ENCODE data around the gene EMD. TPM values are rescaled to one million over a fixed set of nuclear protein-coding genes. Genes with fewer than 3 reads are reported as not detected.
"Not testable (repeated sequence)": the region's sequence is repeated elsewhere in the genome, so short reads cannot be mapped to it uniquely, and the experiment has no call there.

The EMD gene
- total and polyA plus RNA-seq, 2 donors (not counting 1 experiment from before 2014, with no cell fraction given): 26.4 to 72.1 TPM

DNA sequence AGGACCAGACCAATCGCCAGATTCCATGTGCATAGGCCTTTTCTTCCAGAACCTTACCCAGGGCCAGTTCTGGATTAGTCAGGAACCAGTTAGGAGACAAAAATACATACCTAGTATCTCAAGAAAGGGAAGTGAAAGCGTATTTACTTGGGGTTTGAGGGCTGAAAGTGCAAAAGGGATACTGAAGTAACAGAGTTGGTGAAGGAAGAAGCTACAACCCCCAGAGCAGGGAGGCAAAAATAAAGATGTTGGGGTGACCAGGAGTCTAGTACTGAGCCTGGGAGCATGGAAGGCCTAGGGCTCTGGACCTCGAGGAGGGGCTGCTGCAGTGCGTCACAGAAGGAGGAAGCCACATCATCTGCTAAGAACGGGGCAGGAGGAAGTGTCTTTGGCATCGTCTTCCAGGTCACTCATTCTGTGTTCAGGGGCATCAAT is 45.2 kb upstream of the EMD start:
- DNase-seq (ENCODE audit: low read depth in 2 of 2): no peak
- H2AFZ ChIP-seq (ENCODE audit: low read length): no peak overlapping the region

DNA sequence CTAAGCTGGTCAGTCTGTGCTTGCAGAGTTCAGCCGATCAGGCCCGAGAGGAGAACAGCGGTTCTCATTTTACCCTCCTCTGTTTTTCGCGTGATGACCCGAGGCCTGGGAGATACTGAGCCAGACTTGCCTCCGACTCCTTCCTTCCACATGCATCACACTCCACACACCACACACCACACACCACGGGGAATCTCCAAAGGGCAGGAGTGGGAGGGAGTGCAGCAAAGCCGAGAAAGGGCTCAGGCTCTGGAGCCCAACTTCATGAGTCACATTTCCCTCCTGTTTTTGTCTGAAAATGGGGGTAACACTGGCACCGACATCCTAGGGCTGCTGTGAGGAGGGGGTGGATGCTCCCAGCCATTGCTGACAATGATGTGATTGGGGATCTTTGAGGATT is 44.6 kb upstream of the EMD start:
- H3K36me3 ChIP-seq (ENCODE audit: control insufficient read depth, insufficient read depth, low read length): no peaks in the 10 kb centered on the region
- no peak overlapping the region for H3K4me2 ChIP-seq (ENCODE audit: extremely low read depth, insufficient read depth, low read length)
- no peak overlapping the region for H3K27ac ChIP-seq (ENCODE audit: insufficient read depth, low read length)
- no peaks in the 10 kb centered on the region for H3K79me2 ChIP-seq (ENCODE audit: control insufficient read depth, insufficient read depth, low read length)
- H3K9me3 ChIP-seq (ENCODE audit: control insufficient read depth, insufficient read depth, low read depth, low read length): no peaks in the 10 kb centered on the region
- H3K4me1 ChIP-seq (ENCODE audit: control insufficient read depth, extremely low read depth, insufficient read depth, low read length): no peaks in the 10 kb centered on the region
- no peak overlapping the region for H3K4me3 ChIP-seq (replicated peaks in 1 of 4; ENCODE audit: control extremely low read depth in 1 of 4, insufficient read depth in 1 of 4, low read depth in 3 of 4, low read length in 4 of 4)
- no peaks in the 10 kb centered on the region for H4K20me1 ChIP-seq (ENCODE audit: control insufficient read depth, extremely low read depth, insufficient read depth, low read length)
- H3K27me3 ChIP-seq (ENCODE audit: control insufficient read depth, insufficient read depth, low read length): peaks cover 2% of the 10 kb centered on the region
- no peak overlapping the region for H2AFZ ChIP-seq (ENCODE audit: low read length)
- TF ChIP-seq, protein P1, sequence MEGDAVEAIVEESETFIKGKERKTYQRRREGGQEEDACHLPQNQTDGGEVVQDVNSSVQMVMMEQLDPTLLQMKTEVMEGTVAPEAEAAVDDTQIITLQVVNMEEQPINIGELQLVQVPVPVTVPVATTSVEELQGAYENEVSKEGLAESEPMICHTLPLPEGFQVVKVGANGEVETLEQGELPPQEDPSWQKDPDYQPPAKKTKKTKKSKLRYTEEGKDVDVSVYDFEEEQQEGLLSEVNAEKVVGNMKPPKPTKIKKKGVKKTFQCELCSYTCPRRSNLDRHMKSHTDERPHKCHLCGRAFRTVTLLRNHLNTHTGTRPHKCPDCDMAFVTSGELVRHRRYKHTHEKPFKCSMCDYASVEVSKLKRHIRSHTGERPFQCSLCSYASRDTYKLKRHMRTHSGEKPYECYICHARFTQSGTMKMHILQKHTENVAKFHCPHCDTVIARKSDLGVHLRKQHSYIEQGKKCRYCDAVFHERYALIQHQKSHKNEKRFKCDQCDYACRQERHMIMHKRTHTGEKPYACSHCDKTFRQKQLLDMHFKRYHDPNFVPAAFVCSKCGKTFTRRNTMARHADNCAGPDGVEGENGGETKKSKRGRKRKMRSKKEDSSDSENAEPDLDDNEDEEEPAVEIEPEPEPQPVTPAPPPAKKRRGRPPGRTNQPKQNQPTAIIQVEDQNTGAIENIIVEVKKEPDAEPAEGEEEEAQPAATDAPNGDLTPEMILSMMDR (conservative IDR thresholded peaks at IDR 0.05 in 1 of 2, IDR thresholded peaks at IDR 0.05 in 1 of 2; ENCODE audit: low read depth in 1 of 2, low read length in 2 of 2): no peak
- TF ChIP-seq EZH2 (IDR thresholded peaks at IDR 0.05; ENCODE audit: low read length, missing control alignments): no peak
- no peak overlapping the region for H3K9ac ChIP-seq (ENCODE audit: insufficient read depth, low read length)
- DNase-seq (ENCODE audit: low read depth in 2 of 2): no peak

More for the DNA sequence above, 45.2 kb upstream of the EMD start:
- Histone ChIP-seq H3K27ac (ENCODE audit: insufficient read depth, low read length) (no peak overlapping the region), H4K20me1 (ENCODE audit: control insufficient read depth, extremely low read depth, insufficient read depth, low read length) (no peaks in the 10 kb centered on the region), H3K9me3 (ENCODE audit: control insufficient read depth, insufficient read depth, low read depth, low read length) (no peaks in the 10 kb centered on the region), H3K4me1 (ENCODE audit: control insufficient read depth, extremely low read depth, insufficient read depth, low read length) (no peaks in the 10 kb centered on the region), H3K4me2 (ENCODE audit: extremely low read depth, insufficient read depth, low read length) (no peak overlapping the region), H3K9ac (ENCODE audit: insufficient read depth, low read length) (no peak overlapping the region), H3K36me3 (ENCODE audit: control insufficient read depth, insufficient read depth, low read length) (no peaks in the 10 kb centered on the region), H3K79me2 (ENCODE audit: control insufficient read depth, insufficient read depth, low read length) (no peaks in the 10 kb centered on the region), H3K27me3 (ENCODE audit: control insufficient read depth, insufficient read depth, low read length) (peaks cover 2% of the 10 kb centered on the region), H3K4me3 (replicated peaks in 1 of 4; ENCODE audit: control extremely low read depth in 1 of 4, insufficient read depth in 1 of 4, low read depth in 3 of 4, low read length in 4 of 4) (no peak overlapping the region)
- no peak for TF ChIP-seq EZH2 (IDR thresholded peaks at IDR 0.05; ENCODE audit: low read length, missing control alignments)
- TF ChIP-seq, protein P1 (conservative IDR thresholded peaks at IDR 0.05 in 1 of 2, IDR thresholded peaks at IDR 0.05 in 1 of 2; ENCODE audit: low read depth in 1 of 2, low read length in 2 of 2): no peak

DNA sequence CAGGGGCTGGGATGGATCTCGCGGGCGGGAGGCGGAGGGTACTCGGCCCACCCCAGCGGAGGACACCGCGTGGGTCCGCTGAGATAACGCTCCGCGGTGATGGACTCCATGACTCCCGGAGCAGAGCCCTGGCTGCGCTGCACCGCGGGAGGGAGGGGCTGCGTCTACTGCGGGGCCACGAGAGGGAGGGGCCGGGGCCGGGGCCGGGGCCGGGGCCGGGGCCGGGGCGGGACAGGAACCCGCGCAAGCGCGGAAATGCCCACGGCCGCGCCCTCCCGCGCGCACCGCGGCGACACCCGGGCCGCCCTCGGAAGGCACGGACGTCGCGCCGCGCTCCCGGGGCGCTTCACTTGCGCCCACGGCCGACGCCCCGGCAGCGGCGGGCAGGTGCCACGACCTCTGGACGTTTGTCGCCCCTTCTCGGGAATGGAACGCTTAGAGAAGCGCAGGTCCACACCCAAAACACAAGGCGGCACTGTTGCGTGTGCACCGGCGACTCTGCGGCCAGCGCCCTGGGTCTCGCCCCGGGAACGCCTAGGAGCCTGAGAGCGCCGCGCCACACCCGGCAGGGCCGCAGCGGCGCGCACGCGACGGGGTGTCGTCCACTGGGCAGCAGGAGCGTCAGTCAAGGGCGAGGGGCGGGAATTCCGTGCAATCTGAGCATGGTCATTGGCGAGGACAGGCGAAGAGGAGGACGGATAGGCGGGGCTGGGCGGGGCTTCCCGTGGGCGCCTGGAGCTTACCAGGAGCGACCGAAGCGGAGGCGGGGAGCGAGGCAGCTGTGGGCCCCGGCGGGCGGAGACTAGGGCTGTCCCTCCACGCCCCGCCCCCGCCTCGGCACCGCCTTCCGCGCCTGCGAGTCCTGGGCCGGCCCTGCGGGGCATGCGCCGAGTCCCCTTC is 37.4 kb upstream of the EMD start:
- H3K9me3 ChIP-seq (ENCODE audit: control insufficient read depth, insufficient read depth, low read depth, low read length); H4K20me1 ChIP-seq (ENCODE audit: control insufficient read depth, extremely low read depth, insufficient read depth, low read length); H3K4me3 ChIP-seq (replicated peaks in 1 of 4; ENCODE audit: control extremely low read depth in 1 of 4, insufficient read depth in 1 of 4, low read depth in 3 of 4, low read length in 4 of 4); H3K4me1 ChIP-seq (ENCODE audit: control insufficient read depth, extremely low read depth, insufficient read depth, low read length); DNase-seq (ENCODE audit: low read depth in 2 of 2); H3K27ac ChIP-seq (ENCODE audit: insufficient read depth, low read length); H3K4me2 ChIP-seq (ENCODE audit: extremely low read depth, insufficient read depth, low read length); H3K79me2 ChIP-seq (ENCODE audit: control insufficient read depth, insufficient read depth, low read length); H3K27me3 ChIP-seq (ENCODE audit: control insufficient read depth, insufficient read depth, low read length); H3K9ac ChIP-seq (ENCODE audit: insufficient read depth, low read length); H2AFZ ChIP-seq (ENCODE audit: low read length); H3K36me3 ChIP-seq (ENCODE audit: control insufficient read depth, insufficient read depth, low read length): not testable (repeated sequence)

DNA sequence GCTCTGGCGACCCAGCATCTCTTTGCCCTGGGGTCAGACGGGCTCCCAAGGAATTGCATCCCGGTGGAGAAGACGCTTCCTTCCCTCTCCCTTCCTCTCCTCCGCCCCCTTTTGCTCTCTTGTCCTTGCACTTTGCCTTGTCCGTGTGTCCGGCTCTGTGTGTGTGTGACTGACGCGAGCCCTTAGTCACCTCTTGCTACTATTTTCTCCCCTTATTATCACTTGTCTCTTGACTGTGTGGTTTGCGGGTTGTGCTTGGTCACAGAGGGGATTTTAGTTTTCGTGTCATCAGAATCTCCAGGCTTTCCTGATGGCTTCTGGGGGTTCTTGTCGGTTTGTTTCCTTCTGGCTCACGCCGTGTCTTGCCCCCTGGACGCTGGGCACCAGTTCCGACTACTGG is 36.0 kb upstream of the EMD start:
- not testable (repeated sequence) for H3K36me3 ChIP-seq (ENCODE audit: control insufficient read depth, insufficient read depth, low read length); H3K27me3 ChIP-seq (ENCODE audit: control insufficient read depth, insufficient read depth, low read length); H4K20me1 ChIP-seq (ENCODE audit: control insufficient read depth, extremely low read depth, insufficient read depth, low read length); DNase-seq (ENCODE audit: low read depth in 2 of 2); H3K4me1 ChIP-seq (ENCODE audit: control insufficient read depth, extremely low read depth, insufficient read depth, low read length); H3K4me2 ChIP-seq (ENCODE audit: extremely low read depth, insufficient read depth, low read length); H3K9me3 ChIP-seq (ENCODE audit: control insufficient read depth, insufficient read depth, low read depth, low read length); H3K79me2 ChIP-seq (ENCODE audit: control insufficient read depth, insufficient read depth, low read length); H3K4me3 ChIP-seq (replicated peaks in 1 of 4; ENCODE audit: control extremely low read depth in 1 of 4, insufficient read depth in 1 of 4, low read depth in 3 of 4, low read length in 4 of 4); H3K9ac ChIP-seq (ENCODE audit: insufficient read depth, low read length); H3K27ac ChIP-seq (ENCODE audit: insufficient read depth, low read length); H2AFZ ChIP-seq (ENCODE audit: low read length)

DNA sequence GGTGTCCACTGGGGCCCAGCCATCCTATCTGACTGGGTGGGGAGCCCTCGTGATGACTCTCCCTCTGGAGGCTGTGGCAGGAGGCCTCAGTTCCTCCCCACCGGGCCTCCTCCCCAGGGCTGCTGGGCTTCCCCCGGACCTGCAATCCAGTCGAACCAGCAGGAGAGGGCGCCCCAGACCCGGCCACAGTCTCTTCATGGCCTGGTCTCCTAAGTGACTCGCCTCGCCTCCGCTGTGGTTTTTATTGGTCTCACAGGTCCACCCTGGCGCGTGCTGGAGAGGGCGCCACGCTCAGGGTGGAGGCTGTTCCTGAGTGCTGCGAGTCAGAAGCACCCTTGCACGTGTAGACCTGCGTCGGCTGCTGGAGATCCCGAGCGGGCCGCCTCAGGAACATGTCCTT is 35.5 kb upstream of the EMD start:
- not testable (repeated sequence) for H3K4me1 ChIP-seq (ENCODE audit: control insufficient read depth, extremely low read depth, insufficient read depth, low read length); H3K4me3 ChIP-seq (replicated peaks in 1 of 4; ENCODE audit: control extremely low read depth in 1 of 4, insufficient read depth in 1 of 4, low read depth in 3 of 4, low read length in 4 of 4); DNase-seq (ENCODE audit: low read depth in 2 of 2); H2AFZ ChIP-seq (ENCODE audit: low read length); H3K9me3 ChIP-seq (ENCODE audit: control insufficient read depth, insufficient read depth, low read depth, low read length); H3K27ac ChIP-seq (ENCODE audit: insufficient read depth, low read length); H3K36me3 ChIP-seq (ENCODE audit: control insufficient read depth, insufficient read depth, low read length); H3K79me2 ChIP-seq (ENCODE audit: control insufficient read depth, insufficient read depth, low read length); H3K4me2 ChIP-seq (ENCODE audit: extremely low read depth, insufficient read depth, low read length); H3K27me3 ChIP-seq (ENCODE audit: control insufficient read depth, insufficient read depth, low read length); H4K20me1 ChIP-seq (ENCODE audit: control insufficient read depth, extremely low read depth, insufficient read depth, low read length); H3K9ac ChIP-seq (ENCODE audit: insufficient read depth, low read length)

All from fibroblast of lung (primary cell).